NCI-H526 treated with DMSO at 0.1 percent for 48 hours (cell line): Measurements from ENCODE around the gene RAPH1.

Experiments
- DNase-seq: peaks from one replicate; lab custom pipeline; 2025; lab: John Stamatoyannopoulos, UW

Gene RAPH1

DNA sequence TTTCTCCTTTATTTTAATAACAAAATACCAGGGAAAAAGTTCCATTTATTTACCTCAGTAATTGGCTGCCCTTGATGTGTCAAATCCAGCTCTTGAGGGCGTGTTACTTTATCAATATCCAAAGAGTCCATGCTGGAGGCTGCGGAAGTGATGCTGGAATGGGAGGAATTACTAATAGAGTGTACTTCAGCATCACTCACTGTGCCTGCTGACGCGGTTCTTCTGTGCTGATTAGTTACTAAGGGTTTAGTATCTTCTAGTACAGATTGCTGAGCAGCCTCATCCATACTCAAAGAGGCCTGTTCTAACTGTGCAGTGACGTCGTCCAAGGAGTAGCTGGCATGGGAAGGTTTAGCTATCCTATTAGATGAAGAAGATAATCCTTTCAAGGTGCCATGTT is 45.6 kb downstream of the RAPH1 start:
- no peak for DNase-seq

DNA sequence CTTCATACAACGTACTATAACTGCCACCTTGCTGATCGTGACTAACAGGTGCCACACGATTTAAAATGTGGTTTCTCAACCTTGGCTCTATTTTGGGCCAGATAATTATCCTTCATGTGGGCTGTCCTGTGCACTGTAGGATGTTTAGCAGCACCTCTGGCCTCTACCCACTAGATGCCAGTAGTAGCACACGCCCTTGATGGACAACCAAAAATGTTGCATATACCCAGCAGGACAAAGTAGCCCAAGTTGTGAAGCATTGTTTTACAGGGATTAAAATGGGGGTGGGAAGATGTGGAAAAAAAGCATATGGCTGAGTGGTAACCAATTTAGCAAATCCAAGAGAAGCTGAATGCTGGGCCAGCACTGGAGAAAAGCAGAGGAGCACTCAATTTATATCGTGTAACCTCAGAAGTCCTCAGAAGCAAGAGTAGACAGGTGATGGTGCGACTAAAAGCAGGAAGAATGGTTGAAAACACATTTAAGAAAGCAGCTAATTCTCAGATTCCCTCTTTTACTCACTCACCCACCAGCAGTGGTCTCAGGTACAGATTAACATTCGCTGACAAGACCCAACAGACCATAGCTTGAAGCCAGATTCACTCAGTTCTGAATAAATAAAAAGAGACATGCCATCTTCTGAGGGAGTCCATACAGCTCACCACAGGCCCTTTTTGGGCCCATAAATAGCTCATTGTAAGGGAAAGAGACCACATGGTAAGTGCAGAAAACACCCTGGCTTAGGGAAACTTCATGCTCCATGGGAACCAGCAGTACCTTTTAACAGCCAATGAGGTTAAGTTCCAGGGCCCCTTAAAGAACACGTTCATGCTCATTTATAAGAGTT is 50.6 kb downstream of the RAPH1 start:
- peak; percentile 9 for DNase-seq

DNA sequence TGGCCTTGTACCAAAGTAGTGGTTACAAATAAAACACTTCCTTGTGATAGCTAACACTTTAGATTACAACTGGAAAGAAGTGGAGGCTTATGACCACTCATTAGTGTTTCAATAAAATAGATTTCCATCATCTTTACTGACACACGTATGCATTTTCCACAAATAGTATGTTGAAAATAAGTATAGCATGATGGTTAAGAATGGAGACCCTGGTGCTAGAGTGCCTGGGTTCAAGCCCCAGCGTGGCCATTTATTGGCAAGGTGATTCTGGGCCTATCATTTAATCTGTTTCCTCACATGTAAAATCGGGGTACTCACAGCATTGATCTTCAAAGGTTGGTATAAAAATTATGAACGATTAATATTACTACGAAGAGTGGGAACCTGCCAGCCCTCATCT is 54.5 kb downstream of the RAPH1 start:
- no peak for DNase-seq

DNA sequence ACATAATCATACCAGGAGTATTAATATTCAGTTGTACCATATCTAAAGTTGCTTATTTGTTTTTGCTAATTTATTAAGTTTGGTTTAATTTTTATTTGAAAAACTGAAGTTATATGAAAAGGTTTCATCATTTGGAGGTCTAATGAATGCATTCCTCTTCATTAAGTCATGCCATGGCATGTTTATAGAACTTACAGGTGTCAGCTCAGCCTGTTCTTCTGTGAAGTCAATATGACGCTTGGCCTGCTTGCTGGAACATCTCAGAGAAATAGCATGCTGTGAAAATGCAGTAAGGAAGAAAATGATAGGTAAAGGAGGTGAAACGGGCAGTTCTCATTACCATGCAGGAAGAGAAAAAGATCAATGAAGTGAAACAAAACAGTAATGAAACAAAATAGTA is 58.2 kb downstream of the RAPH1 start:
- DNase-seq, result no peak

DNA sequence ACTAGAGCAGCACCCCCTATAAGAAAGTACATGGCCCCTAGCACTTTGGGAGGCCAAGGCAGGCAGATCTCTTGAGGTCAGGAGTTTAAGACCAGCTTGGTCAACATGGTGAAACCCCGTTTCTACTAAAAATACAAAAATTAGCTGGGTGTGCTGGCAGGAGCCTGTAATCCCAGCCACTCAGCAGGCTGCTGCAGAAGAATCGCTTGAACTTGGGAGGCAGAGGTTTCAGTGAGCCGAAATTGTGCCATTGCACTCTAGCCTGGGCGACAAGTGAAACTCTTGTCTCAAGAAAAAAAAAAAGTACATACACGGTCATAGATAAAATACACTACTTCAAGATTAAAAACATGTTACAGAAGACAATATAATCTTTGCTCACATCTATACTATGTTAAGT is 63.8 kb downstream of the RAPH1 start:
- DNase-seq, result no peak

DNA sequence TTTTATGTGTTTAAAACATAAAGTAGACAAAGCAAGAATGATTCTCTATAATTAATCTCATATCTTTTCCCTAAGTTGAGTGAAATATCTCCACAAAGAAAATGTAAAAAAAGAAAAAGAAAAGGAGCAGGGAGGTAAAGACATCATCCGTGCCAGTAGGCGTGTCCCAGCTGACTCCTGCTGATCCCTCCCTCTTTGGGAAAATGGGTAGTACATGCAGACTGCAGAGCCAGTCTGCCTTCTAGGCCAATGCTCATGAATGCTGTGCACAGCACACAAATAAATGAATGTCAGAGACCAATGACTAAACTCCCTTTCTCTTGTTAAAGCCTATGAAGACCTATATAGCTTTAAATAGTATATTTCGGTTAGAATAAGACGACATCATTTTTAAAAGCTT is 64.7 kb downstream of the RAPH1 start:
- no peak for DNase-seq

DNA sequence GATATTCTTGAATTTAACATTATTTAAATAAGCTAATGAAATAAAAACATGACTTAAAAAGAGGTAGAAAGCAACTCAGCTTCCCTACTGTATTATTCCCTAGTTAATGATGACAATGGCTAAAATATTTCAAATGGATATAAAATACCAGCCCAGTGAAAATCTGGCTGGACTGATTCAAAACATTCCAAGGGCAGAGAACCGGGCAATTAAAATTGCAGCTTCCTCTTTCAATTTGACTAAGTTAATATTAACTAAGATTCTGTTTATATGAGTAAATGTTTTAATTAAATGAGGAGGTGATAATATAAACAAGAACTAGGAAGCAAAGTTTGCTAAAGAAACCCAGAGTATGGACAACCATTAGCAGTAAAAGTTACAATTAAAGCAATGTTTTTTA is 65.6 kb downstream of the RAPH1 start:
- no peak for DNase-seq

DNA sequence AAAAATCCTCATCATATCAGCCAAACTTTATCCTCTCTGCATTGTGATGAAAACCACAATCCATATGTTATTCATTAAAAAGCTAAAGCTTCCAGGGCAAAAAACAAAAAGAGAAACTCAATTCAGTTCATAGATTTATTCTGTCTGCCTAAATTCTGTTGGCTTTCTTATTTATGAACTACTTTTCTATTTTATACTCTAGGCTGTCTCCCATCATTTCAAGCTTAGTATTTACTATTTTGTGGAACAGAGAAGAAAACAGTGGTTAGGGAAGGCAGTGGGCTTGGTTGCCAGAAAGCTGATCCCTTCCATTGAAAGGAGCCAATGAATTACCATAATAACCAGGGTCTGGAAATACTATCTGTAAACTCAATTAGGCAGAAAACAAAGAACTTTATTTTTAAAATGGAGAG is 71.8 kb downstream of the RAPH1 start:
- DNase-seq, result no peak

DNA sequence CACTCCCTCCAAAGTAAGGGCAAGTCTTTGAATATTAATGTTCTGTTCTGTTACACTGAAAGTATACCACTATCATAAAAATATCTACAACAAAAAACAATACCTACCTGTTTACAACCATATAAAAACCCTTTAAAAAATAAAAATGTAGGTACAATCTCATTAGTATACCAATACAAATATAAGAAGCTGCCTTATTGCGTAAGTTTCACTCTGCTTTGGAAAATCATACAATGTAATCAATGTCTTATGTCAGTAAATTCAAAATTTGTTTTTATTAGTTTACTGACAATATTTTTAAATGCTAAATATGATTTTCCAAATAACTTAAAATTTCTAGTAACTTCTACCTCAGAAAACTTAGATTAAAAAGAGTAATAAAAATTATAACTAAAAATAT is 72.8 kb downstream of the RAPH1 start:
- no peak for DNase-seq

DNA sequence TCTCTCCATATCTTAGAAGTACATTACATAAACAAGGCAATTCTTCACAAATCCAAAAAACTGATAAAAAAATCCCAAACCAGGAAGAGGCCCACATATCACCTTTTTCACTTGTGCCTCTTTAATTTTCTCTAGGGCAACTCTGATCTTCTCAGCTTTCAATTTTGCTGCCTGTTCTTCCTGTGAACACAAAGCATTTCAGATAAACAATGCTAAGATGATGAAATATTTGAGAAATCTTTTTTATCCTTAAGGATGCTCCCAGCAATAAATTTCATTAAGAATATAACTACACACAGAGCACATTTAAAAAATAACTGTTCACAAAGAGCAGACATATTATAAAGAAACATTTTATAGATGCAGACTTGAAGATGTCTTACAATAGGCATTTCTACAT is 73.4 kb downstream of the RAPH1 start:
- no peak for DNase-seq

DNA sequence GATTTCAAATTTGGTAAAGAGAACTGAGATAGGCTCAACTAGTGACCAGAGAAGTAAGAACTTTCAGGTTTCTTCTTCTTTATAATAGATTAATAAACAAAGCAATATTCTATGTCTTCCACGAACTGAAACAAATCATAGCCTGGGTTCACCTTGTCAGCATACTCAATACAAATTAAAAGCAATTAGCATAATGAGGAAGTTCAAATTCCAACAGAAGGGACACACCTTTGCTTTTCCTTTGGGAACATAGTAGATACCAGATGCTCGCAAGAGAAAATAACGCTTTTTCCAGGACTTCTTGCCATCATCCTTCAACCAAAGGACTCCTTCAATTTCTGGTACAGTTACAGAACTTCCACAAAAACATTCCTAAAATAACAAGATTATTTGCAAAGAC is 79.9 kb downstream of the RAPH1 start:
- DNase-seq, result no peak

DNA sequence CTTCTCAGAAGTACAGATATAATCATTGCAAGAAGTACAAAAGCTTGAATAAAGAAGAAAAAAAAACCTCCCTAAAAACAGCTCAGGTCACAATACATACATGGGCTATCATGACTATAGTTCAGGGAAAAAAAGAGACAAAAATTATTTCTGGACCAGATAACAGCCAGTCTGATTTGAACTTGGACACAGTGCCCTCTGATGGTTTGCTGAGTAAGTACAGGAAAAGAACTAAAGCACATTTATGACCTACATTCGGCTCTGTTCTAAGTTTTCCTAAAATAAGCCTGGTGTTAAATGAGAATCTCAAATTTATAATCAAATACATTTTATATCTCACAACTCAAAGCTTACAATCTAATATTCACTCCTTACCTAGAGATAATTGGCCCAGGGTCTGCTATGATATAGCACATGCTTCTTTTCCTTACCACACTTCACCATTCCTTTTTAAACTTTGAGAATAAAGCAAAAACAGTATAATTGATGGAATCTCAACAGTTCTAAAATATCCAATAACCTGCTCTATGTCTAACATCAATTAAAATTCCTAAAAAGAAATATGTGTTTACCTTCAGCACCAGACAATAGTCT is 81.1 kb downstream of the RAPH1 start:
- peak; percentile 53 for DNase-seq

DNA sequence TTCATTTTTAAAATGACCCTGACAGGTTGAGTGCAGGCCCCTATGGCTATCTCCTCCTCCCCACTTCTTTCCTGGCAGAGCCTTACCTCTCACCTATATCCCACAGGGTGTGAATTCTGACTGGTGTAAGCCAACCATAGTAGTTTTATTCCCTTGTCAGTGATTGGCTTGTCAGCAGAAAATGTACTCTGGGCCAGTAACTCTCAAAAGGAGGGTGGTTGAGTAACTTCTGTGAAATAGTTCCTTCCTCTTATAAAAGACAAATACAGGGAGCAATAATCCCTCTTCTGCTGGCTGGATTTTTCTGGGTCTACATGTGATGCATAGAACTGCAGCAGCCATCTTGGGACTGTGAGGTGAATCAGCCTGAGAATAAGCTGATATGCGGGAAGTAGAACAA is 83.4 kb downstream of the RAPH1 start:
- DNase-seq, result no peak

DNA sequence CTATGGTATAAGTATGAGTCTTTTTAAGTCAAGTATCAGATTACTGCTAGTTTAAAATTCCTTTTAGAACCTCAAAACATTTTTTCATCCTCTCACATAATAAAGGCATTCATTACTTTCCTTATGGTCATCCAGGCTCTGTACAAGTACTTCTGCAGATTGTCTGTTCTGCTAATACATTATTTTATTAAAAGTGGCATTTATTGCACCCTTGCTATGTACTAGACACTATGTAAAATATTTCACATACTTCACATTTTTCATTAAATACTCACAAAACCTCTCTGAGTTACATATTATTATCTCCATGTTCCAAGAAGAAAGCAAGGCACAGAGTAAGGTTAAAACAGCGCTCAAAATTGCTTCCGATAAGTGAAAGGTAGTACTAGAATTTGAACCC is 84.1 kb downstream of the RAPH1 start:
- no peak for DNase-seq

DNA sequence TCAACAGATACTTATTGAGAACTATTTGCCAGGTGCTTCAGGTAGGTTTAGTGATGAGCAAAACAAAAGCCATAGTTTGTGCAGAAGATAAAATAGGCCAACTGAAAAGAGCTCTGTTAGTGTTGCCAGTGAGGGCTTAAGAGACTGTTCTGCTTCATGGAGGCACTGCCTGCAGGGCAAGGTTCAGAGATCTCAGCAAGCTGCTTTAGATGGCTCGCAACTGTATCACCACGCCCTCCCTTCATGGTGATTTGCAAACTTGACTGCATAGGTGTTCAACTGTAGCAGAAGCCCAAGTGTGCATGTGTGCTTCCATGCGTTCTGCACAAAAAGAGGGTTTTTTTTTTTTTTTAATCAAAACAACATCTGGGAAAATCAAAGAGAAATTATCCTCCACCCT is 84.5 kb downstream of the RAPH1 start:
- DNase-seq, result no peak

DNA sequence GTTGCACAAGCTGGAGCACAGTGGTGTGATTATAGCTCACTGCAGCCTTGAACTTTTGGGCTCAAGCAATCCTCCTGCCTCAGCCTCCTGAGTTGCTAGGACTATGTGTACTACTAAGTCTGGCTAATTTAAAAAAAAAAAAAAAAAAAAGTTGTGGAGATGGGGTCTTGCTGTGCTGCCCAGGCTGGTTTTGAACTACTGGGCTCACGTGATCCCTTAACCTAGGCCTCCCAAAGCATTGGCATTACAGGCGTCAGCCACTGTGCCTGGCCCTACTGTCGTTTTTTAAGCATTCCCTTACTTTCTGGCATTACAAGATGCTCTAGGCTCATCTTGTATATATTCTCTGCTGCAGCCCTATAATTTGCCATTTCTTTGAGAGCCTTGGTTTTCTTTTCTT is 88.3 kb downstream of the RAPH1 start:
- DNase-seq, result no peak

DNA sequence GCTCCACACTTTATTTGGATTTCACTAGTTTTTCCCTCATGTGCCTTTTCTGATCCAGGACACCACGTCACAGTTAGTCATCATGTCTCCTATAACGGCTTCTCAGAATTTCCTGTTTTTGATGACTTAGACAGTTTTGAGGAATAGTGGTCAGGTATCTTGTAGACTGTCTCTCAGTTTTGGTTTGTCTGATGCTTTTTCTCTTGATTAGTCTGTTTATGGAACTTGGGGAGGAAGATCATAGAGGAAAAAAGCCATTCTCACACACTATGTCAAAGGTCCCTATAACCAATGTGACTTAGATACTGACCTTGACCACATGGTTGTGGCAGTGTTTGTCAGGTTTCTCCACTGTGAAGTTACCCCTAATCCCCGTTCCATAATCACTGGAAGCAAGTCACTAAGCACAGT is 89.0 kb downstream of the RAPH1 start:
- DNase-seq, result no peak

DNA sequence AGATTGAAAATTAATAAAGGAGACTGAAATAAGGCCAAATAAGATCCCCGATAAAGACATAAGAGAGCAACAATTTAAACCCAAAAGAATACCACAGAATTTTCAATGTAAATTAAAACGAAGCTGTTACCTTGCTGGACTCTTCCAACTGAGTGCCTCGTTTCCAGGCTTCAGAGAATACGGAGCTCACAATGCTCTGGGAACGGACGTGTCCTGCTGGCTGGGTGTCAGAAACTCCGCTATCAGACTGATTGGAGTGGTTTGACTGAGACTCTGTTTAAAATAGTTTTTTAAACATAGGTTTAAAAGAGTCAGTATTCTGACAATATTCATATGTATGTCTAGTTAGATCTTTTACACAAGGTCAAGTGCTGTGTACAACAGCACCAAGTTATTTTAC is 90.4 kb downstream of the RAPH1 start:
- DNase-seq, result no peak

DNA sequence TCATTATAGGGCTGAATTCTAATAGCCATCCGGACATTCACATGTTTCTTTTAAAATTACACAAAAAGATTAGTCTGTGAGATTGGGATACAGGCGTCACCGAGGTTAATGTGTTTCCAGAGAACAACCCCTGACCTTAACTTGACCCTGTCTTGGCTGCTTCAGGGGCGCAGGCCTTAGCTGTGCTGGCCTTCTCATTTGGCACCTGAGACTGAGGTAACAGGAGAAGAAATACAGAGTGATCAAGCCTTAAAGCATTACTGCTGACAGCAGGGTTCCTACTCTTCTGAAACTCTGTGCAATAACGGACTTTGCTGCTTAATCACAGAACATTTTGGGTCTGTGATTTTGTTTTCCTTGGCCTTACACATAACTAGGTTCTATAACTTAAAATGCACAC is 92.6 kb downstream of the RAPH1 start:
- DNase-seq, result no peak

DNA sequence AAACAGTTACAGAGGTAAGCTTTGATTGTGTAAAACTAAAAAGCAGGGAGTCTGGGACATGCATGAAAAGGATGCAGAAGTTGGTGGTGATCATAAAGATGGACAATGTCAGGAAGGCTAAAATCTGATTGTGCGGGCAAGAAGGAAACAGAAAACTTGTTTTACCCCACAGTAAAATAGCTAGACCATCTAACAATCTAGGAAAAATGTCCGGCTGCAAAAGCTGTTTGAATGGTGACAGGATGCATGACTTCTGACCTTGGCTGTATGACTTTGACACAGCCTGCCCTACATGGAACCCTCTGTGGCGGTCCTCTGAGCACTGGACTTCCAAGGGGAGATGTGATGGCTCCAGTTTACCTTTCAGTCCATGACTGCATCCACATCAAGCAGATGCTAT is 93.6 kb downstream of the RAPH1 start:
- DNase-seq, result no peak

DNA sequence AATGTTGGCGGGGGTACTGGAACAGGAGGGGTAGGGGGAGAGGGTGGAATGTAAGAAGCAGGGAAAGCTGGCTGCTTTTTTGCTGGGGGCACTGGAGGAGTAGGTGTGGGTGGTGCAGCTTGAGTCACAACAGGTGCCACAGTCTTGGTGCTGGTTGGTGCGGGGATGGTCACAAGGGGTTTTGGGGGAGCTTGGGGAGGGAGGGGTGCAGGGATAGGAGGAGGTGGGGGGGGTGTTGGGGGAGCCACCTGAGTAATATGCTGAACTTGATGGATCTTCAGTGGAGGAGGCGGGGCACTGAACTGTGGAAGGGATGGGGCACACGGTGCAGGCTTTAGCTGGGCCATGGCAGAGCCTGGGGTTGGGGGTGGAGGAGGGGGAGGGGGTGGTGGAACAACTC is 94.4 kb downstream of the RAPH1 start:
- DNase-seq, result no peak

DNA sequence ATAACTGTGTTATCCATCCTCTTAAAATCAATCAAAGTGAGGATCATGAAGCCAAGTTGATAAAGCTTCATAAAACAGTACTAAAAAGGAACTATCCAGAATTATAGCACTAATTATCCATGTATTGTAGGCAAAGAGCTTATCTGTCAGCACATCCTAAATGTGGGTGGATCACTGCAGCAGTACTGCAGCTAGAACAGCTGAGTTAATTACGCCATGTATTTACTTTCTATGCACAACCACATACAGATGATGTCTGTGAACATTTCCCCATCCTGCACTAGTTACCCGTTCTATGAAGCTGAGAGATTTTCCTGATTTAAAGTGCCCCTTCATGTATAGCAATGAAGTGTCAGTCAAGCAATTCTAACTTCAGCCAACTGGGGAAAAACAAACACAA is 96.6 kb downstream of the RAPH1 start:
- no peak for DNase-seq

DNA sequence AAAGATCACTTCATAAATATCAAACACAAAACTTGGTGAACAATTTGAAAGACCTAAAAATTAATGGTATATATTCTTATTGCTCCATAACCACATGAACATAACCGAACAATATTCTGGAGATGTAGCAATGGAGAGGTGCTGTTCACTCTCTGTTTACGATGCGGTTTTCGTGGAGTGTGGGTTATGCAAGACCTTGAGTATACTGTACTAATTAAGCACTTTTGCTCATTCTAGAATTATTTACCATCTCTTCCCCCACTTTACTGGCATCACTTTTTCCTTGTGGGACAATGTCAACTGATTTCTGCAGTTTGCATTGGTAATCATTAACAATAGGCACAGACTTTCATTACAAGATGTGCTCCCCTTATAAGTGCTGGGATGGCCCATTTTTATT is 97.6 kb downstream of the RAPH1 start:
- DNase-seq, result no peak

DNA sequence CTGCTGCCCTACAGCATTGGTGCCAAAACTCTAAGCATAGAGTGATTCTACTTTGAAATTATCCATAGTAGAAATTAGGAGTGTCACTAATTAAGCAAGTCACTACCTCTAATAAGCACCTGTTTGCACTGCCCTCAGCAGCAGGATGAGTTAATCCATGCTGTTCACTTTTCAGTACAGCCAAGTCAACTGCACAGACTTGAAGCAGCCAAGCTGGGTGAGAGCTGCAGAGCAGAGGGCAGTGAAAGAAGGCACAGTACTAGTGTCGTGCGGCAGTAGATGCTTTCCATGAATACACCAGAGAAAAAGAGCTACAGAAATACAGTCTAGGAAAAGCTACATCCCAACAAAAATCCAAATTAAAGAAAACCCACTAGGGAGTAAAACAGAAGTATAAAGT is 98.6 kb downstream of the RAPH1 start:
- DNase-seq, result no peak
